Left renal pelvis (tissue), 4 donors: Measurements from ENCODE around the gene PPP4R3B. TPM values are rescaled to one million over a fixed set of nuclear protein-coding genes. Genes with fewer than 3 reads are reported as not detected.

Experiments
- DNase-seq, 4 donors: peaks; one replicate each; pipeline ENCODE4 v3.0.0-alpha.2; 2013; ENCODE audit warnings: low read depth in 4 of 4, low spot score in 3 of 4
- polyA plus RNA-seq, 4 donors: library from polyadenylated mRNA; unstranded; fragments of 120-200 nt; gene quantifications; one replicate each; pipeline ENCODE4 v1.2.1, GENCODE V29; 2013; ENCODE audit not compliant: insufficient read length in 4 of 4

The PPP4R3B gene
- polyA plus RNA-seq, 4 donors, result 67.1 to 92.8 (median 78.4) TPM

DNA sequence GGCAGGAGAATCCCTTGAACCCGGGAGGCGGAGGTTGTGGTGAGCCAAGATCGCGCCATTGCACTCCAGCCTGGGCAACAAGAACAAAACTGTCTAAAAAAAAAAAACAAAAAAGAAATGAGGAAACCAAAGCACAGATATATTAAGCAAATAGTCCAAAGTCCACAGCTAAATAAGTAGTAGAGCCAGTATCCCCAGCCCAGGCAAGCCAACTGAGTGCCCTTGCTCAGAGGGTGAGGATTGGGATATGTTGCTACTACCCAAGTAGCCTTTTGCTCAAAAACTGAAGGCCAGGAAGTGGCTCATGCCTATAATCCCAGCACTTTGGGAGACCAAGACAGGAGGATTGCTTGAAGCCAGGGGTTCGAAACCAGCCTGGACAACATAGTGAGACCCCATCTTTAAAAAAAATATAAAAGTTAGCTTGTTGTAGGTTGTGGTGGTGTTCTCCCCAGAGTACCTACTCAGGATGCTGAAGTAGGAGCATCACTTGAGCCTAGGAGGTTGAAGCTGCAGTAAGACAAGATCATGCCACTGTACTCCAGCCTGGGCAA, 92.5 kb downstream of the PPP4R3B start:
- no peak for DNase-seq

- DNase-seq, result peak in 2 of 4 donors; percentile 6 to 33
Measured at GRCh38 chr2:55519938-55520885, 97.2 kb downstream of the PPP4R3B start.

GRCh38 chr2:55518841-55519165, 98.6 kb downstream of the PPP4R3B start:
- DNase-seq, result peak in 2 of 4 donors; percentile 2 to 14

GRCh38 chr2:55511508-55512124, 105.8 kb downstream of the PPP4R3B start:
- DNase-seq, result no peak

- DNase-seq, result no peak
Measured at GRCh38 chr2:55502590-55503141, 114.8 kb downstream of the PPP4R3B start.

DNA sequence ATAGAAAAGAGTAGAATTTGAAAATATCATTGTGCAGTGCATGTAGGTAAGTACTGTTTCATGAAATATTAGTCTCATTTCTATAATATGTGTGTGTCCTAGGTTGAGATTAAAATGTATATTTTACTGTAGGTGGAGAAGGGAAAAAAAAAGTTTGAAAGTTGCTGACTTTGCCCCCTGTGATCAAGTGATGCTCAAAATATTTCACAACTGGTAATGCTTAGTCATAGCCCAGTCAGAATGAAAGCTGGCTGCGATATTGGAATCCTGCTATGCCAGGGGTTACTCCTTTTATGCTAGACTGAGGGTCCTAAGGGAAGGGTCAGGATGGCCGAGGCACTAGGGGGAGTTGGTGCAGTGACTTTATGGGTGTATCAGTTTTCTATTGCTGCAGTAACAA, 117.4 kb downstream of the PPP4R3B start:
- DNase-seq, result no peak

DNA sequence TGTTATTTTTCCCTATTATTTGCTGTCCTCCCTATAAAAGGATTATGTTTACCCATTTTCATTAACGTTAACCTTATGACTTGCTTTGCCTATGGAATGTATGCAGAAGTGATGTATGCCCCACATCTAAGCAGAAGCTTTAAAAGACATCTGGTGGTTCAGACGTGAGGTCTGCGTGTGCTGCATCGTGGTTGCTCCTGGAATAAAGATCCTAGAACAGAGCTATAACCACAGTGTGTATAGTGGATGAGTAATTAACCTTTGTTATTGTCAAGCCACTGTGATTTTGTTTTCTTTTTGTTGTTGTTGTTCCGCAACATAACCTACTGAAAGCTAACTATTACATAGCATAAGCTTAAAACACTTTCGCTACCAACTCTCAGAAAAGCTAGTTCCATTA, 118.8 kb downstream of the PPP4R3B start:
- DNase-seq, result no peak

Other genes starting within 250 kb of the PPP4R3B start
- 10 to 100 TPM; 66.5 to 80.8 (median 76.9) TPM for gene CCDC88A, start 197.8 kb downstream of the PPP4R3B start, polyA plus RNA-seq
- 10 to 100 TPM; 59.4 to 99.4 (median 97.8) TPM for gene CFAP36, start 97.9 kb downstream of the PPP4R3B start, polyA plus RNA-seq
- gene PNPT1, start 76.2 kb upstream of the PPP4R3B start, polyA plus RNA-seq, result 10 to 100 TPM; 16.5 to 32.3 (median 24.7) TPM